SK-N-SH (cell line): ENCODE results near the gene GMPPA. TPM values are rescaled to one million over a fixed set of nuclear protein-coding genes. Genes with fewer than 3 reads are reported as not detected.

ENCODE experiments used
- CTCF ChIA-PET: fragments of 300-600, 350-600 bp; formaldehyde crosslinking; extraction: SDS; loops from one replicate; lab custom pipeline; 2021; lab: Yijun Ruan, JAX
- POLR2A ChIA-PET: fragments of 350-600 bp; sonication (Branson Sonifier 250); formaldehyde crosslinking; extraction: SDS; loops from one replicate; lab custom pipeline; 2020; ENCODE audit warnings: antibody characterized with exemption, inconsistent platforms; lab: Yijun Ruan, JAX
- DNase-seq: peaks from one replicate; pipeline ENCODE4 v3.0.0; 2012
- H2AFZ ChIP-seq: fragments of 200-600 bp; sonication (generic); 2 replicates; pipeline ENCODE4 v1.8.1; 2016; ENCODE audit warnings: antibody characterized with exemption, mild to moderate bottlenecking, low read depth
- H3F3A ChIP-seq: fragments of 200-600 bp; sonication (generic); replicated peaks from 2 replicates; pipeline ENCODE3; 2016; ENCODE audit warnings: antibody characterized with exemption, mild to moderate bottlenecking; ENCODE audit not compliant: insufficient read depth
- H3K27ac ChIP-seq, 2 experiments: fragments of 200-500 bp in 1 of 2; fragments of 200-600 bp in 1 of 2; sonication (Bioruptor generic) in 1 of 2; sonication (generic), shearing (Covaris generic) in 1 of 2; 2 replicates each; pipeline versions ENCODE4 v1.5.1 to v1.6.1; 2014 to 2016; ENCODE audit warnings: low read depth in 2 of 2, inconsistent platforms in 1 of 2, low read length in 1 of 2, mild to moderate bottlenecking in 1 of 2, mixed read lengths in 1 of 2
- H3K27me3 ChIP-seq: fragments of 200-600 bp; sonication (generic), shearing (Covaris generic); 2 replicates; pipeline ENCODE4 v1.6.1; 2016; ENCODE audit warnings: mixed run types; ENCODE audit not compliant: insufficient read depth
- H3K36me3 ChIP-seq, 2 experiments: fragments of 200-500 bp in 1 of 2; fragments of 200-600 bp in 1 of 2; sonication (Bioruptor generic) in 1 of 2; sonication (generic) in 1 of 2; replicated peaks in 1 of 2; 2 replicates each; pipeline versions ENCODE3 to v1.5.1; 2014 to 2016; ENCODE audit warnings: low read length in 1 of 2, mild to moderate bottlenecking in 1 of 2; ENCODE audit not compliant: insufficient read depth in 2 of 2, control insufficient read depth in 1 of 2
- H3K4me1 ChIP-seq, 2 experiments: fragments of 200-500 bp in 1 of 2; fragments of 200-600 bp in 1 of 2; sonication (Bioruptor generic) in 1 of 2; sonication (generic), shearing (Covaris generic) in 1 of 2; 2 replicates each; pipeline versions ENCODE4 v1.5.1 to v1.6.1; 2014 to 2016; ENCODE audit warnings: low read depth in 1 of 2, low read length in 1 of 2, mixed run types in 1 of 2; ENCODE audit not compliant: insufficient read depth in 2 of 2, control insufficient read depth in 1 of 2
- H3K4me2 ChIP-seq: fragments of 200-600 bp; sonication (generic), shearing (Covaris generic); 2 replicates; pipeline ENCODE4 v1.6.1; 2017; ENCODE audit warnings: mixed run types
- H3K4me3 ChIP-seq, 2 experiments: fragments of 200-500 bp in 1 of 2; fragments of 200-600 bp in 1 of 2; sonication (Bioruptor generic) in 1 of 2; sonication (generic), shearing (Covaris generic) in 1 of 2; 2 replicates each; pipeline versions ENCODE4 v1.5.1 to v1.8.1; 2014 to 2016; ENCODE audit warnings: low read depth in 2 of 2, inconsistent platforms in 1 of 2, low read length in 1 of 2, mild to moderate bottlenecking in 1 of 2, mixed read lengths in 1 of 2, moderate library complexity in 1 of 2
- H3K79me2 ChIP-seq: fragments of 200-600 bp; sonication (generic); 2 replicates; pipeline ENCODE4 v1.8.1; 2017; ENCODE audit warnings: mild to moderate bottlenecking; ENCODE audit not compliant: insufficient read depth
- H3K9ac ChIP-seq: fragments of 200-600 bp; sonication (generic); 2 replicates; pipeline ENCODE4 v1.6.1; 2017; ENCODE audit warnings: mixed run types
- H3K9me2 ChIP-seq: fragments of 200-600 bp; sonication (generic); 2 replicates; pipeline ENCODE4 v1.6.1; 2017; ENCODE audit warnings: mixed run types
- H3K9me3 ChIP-seq: fragments of 200-600 bp; sonication (generic); 2 replicates; pipeline ENCODE4 v1.6.1; 2017; ENCODE audit warnings: mixed run types, mild to moderate bottlenecking, moderate library complexity
- H4K20me1 ChIP-seq: fragments of 200-600 bp; sonication (generic); 2 replicates; pipeline ENCODE4 v1.6.1; 2017; ENCODE audit warnings: mild to moderate bottlenecking, mixed run types; ENCODE audit not compliant: insufficient read depth
- ELF1 ChIP-seq: IDR thresholded peaks from 2 replicates; pipeline ENCODE4 v1.4.0; 2012
- EP300 ChIP-seq, 2 experiments: IDR thresholded peaks; 2 replicates each; pipeline versions ENCODE4 v1.4.0 to v1.6.1; 2012; ENCODE audit warnings: borderline replicate concordance in 1 of 2, low read depth in 1 of 2, low read length in 1 of 2
- EZH2phosphoT487 ChIP-seq: fragments of 200-600 bp; sonication (generic); IDR thresholded peaks from 2 replicates; pipeline ENCODE4 v1.6.1; 2017; ENCODE audit warnings: low read depth, mixed run types, mild to moderate bottlenecking, antibody characterized with exemption, moderate library complexity, borderline replicate concordance
- FOXJ3 ChIP-seq: sonication (generic); formaldehyde crosslinking; IDR thresholded peaks from 2 replicates; pipeline ENCODE4 v1.5.1; 2020; ENCODE audit warnings: mild to moderate bottlenecking, missing genetic modification reagents
- GABPA ChIP-seq: IDR thresholded peaks from 2 replicates; pipeline ENCODE4 v1.4.0; 2012; ENCODE audit warnings: low read depth, mild to moderate bottlenecking
- JUND ChIP-seq: IDR thresholded peaks from 2 replicates; pipeline ENCODE4 v1.4.0; 2012
- MEF2A ChIP-seq: IDR thresholded peaks from 2 replicates; pipeline ENCODE4 v1.4.0; 2012; ENCODE audit warnings: low read depth, borderline replicate concordance
- MXI1 ChIP-seq: IDR thresholded peaks from 2 replicates; pipeline ENCODE4 v1.6.1; 2012; ENCODE audit warnings: mild to moderate bottlenecking, low read depth, low read length, improper control_type of control experiment
- NFIC ChIP-seq: IDR thresholded peaks from 2 replicates; pipeline ENCODE4 v1.4.0; 2012; ENCODE audit warnings: borderline replicate concordance
- RCOR1 ChIP-seq: fragments of 150-350 bp; IDR thresholded peaks from 2 replicates; pipeline ENCODE4 v1.6.1; 2017; ENCODE audit warnings: antibody characterized with exemption, low read length
- SMC3 ChIP-seq: IDR thresholded peaks from 2 replicates; pipeline ENCODE4 v1.6.1; 2012; ENCODE audit warnings: low read depth, low read length, improper control_type of control experiment
- TAF1 ChIP-seq: IDR thresholded peaks from 2 replicates; pipeline ENCODE4 v1.6.1; 2012; ENCODE audit warnings: low read depth, mild to moderate bottlenecking, low read length, moderate library complexity, borderline replicate concordance
- TCF12 ChIP-seq: IDR thresholded peaks from 2 replicates; pipeline ENCODE4 v1.4.0; 2012
- TEAD4 ChIP-seq: IDR thresholded peaks from 2 replicates; pipeline ENCODE4 v1.4.0; 2012; ENCODE audit warnings: mild to moderate bottlenecking, borderline replicate concordance; ENCODE audit not compliant: insufficient read depth
- WGBS: methylation state at CpG from one replicate; pipeline ENCODE4 v1.1.6; 2017; ENCODE audit warnings: low lambda C conversion rate; 5-methylcytosine and 5-hydroxymethylcytosine counted together
- polyA plus RNA-seq, 3 experiments: library from polyadenylated mRNA; depleted of rRNA; stranded (reverse); fragments of >200 nt; gene quantifications; 2 replicates each; pipeline ENCODE4 v1.2.3, GENCODE V29; 2012
- TF ChIP-seq, protein P1 (sequence below): fragments of 150-350 bp; IDR thresholded peaks from 2 replicates; pipeline ENCODE4 v1.6.1; 2016; ENCODE audit warnings: mild to moderate bottlenecking, low read depth, low read length
- TF ChIP-seq, protein P2 (sequence below): fragments of 200-600 bp; sonication (generic); IDR thresholded peaks from 2 replicates; pipeline ENCODE4 v1.6.1; 2017; ENCODE audit warnings: antibody characterized with exemption, mild to moderate bottlenecking, moderate library complexity
- TF ChIP-seq, protein P3 (sequence below): IDR thresholded peaks from 2 replicates; pipeline ENCODE4 v1.4.0; 2012; ENCODE audit warnings: low read depth
- TF ChIP-seq, protein P4 (sequence below): fragments of 150-350 bp; IDR thresholded peaks from 2 replicates; pipeline ENCODE4 v1.6.1; 2017; ENCODE audit warnings: antibody characterized with exemption, low read length, low read depth, borderline replicate concordance

Gene GMPPA
- polyA plus RNA-seq, 1 of the 3 experiments (the other 2 are of a cell fraction), result 61.3 TPM

DNA sequence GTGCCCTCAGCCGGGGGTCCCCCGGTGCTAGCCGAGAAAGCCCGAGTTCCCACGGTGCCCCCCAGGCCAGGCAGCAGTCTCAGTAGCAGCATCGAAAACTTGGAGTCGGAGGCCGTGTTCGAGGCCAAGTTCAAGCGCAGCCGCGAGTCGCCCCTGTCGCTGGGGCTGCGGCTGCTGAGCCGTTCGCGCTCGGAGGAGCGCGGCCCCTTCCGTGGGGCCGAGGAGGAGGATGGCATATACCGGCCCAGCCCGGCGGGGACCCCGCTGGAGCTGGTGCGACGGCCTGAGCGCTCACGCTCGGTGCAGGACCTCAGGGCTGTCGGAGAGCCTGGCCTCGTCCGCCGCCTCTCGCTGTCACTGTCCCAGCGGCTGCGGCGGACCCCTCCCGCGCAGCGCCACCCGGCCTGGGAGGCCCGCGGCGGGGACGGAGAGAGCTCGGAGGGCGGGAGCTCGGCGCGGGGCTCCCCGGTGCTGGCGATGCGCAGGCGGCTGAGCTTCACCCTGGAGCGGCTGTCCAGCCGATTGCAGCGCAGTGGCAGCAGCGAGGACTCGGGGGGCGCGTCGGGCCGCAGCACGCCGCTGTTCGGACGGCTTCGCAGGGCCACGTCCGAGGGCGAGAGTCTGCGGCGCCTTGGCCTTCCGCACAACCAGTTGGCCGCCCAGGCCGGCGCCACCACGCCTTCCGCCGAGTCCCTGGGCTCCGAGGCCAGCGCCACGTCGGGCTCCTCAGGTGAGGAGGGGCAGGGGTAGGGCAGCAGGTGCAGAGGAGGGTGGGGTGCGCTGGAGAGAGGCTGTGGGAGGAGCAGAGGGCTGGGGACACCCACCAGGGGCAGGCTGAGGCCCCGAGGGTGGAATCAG lies 14.1 kb upstream of the GMPPA start:
- Histone ChIP-seq H3K4me2 (no peak overlapping the region), H3K27me3 (no peaks in the 10 kb centered on the region), H3K9me2 (no peaks in the 10 kb centered on the region), H2AFZ (no peak overlapping the region), H4K20me1 (no peaks in the 10 kb centered on the region), H3K79me2 (no peaks in the 10 kb centered on the region), H3K4me1 (no peaks in the 10 kb centered on the region), H3K4me3 (no peak overlapping the region), H3K9ac (no peak overlapping the region), H3K9me3 (no peaks in the 10 kb centered on the region), H3K36me3 (peaks cover 0 to 57% of the 10 kb centered on the region in 2 experiments), H3K27ac (no peak overlapping the region), H3F3A (no peaks in the 10 kb centered on the region)
- CTCF ChIA-PET, result interaction anchor here (2.1 to 62.1 kb wide), 3 partner anchors 10 to 30 kb away, joined by 8 to 2824 read pairs (median 2824); partner anchors contain the start of genes ASIC4, CHPF, GMPPA and TMEM198
- TF ChIP-seq TEAD4, result no peak
- no peak for TF ChIP-seq ELF1
- TF ChIP-seq EP300 (IDR thresholded peaks at IDR 0.05; ENCODE audit: borderline replicate concordance in 1 of 2, low read depth in 1 of 2, low read length in 1 of 2), result no peak
- TF ChIP-seq TCF12, result no peak
- TF ChIP-seq, protein P1, sequence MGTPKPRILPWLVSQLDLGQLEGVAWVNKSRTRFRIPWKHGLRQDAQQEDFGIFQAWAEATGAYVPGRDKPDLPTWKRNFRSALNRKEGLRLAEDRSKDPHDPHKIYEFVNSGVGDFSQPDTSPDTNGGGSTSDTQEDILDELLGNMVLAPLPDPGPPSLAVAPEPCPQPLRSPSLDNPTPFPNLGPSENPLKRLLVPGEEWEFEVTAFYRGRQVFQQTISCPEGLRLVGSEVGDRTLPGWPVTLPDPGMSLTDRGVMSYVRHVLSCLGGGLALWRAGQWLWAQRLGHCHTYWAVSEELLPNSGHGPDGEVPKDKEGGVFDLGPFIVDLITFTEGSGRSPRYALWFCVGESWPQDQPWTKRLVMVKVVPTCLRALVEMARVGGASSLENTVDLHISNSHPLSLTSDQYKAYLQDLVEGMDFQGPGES, result no peak
- TF ChIP-seq, protein P2, sequence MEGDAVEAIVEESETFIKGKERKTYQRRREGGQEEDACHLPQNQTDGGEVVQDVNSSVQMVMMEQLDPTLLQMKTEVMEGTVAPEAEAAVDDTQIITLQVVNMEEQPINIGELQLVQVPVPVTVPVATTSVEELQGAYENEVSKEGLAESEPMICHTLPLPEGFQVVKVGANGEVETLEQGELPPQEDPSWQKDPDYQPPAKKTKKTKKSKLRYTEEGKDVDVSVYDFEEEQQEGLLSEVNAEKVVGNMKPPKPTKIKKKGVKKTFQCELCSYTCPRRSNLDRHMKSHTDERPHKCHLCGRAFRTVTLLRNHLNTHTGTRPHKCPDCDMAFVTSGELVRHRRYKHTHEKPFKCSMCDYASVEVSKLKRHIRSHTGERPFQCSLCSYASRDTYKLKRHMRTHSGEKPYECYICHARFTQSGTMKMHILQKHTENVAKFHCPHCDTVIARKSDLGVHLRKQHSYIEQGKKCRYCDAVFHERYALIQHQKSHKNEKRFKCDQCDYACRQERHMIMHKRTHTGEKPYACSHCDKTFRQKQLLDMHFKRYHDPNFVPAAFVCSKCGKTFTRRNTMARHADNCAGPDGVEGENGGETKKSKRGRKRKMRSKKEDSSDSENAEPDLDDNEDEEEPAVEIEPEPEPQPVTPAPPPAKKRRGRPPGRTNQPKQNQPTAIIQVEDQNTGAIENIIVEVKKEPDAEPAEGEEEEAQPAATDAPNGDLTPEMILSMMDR, result no peak
- TF ChIP-seq, protein P3, sequence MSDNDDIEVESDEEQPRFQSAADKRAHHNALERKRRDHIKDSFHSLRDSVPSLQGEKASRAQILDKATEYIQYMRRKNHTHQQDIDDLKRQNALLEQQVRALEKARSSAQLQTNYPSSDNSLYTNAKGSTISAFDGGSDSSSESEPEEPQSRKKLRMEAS, result no peak
- TF ChIP-seq, protein P4, sequence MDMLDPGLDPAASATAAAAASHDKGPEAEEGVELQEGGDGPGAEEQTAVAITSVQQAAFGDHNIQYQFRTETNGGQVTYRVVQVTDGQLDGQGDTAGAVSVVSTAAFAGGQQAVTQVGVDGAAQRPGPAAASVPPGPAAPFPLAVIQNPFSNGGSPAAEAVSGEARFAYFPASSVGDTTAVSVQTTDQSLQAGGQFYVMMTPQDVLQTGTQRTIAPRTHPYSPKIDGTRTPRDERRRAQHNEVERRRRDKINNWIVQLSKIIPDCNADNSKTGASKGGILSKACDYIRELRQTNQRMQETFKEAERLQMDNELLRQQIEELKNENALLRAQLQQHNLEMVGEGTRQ, result no peak
- TF ChIP-seq EZH2phosphoT487, result no peak
- no peak for TF ChIP-seq RCOR1
- no peak for DNase-seq
- 88% methylated on average over 37 of the region's 89 CpGs for WGBS
- POLR2A ChIA-PET, result interaction anchor here (2.0 kb wide), 1 partner anchor 14 kb away, joined by 12 read pairs; the partner anchor contains the start of gene GMPPA

DNA sequence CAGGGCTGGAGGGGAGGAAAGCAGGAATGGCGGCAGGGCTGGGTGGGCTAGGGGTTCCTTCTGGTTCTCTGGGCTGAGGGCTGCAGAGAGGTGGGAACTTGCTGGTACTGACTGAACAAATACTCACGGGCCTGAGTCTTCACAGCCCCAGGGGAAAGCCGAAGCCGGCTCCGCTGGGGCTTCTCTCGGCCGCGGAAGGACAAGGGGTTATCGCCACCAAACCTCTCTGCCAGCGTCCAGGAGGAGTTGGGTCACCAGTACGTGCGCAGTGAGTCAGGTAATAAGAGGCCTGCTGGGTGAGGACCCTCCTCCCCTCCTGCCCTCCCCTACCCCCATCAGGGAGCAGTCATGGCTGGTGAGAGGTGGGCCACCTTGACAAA lies 13.5 kb upstream of the GMPPA start:
- Histone ChIP-seq H3K9ac (no peak overlapping the region), H3K4me1 (no peaks in the 10 kb centered on the region; a peak in 1 of 4 replicates), H3K9me3 (no peaks in the 10 kb centered on the region), H3K4me2 (no peak overlapping the region), H3K4me3 (no peak overlapping the region), H3K27ac (no peak overlapping the region), H3K27me3 (no peaks in the 10 kb centered on the region), H3K9me2 (no peaks in the 10 kb centered on the region), H3K79me2 (no peaks in the 10 kb centered on the region), H3F3A (no peaks in the 10 kb centered on the region), H3K36me3 (peaks cover 0 to 52% of the 10 kb centered on the region in 2 experiments), H4K20me1 (no peaks in the 10 kb centered on the region), H2AFZ (no peak overlapping the region)
- no peak for TF ChIP-seq NFIC
- TF ChIP-seq JUND, result no peak
- TF ChIP-seq SMC3, result no peak
- no peak for TF ChIP-seq MEF2A
- TF ChIP-seq, protein P4, result no peak
- TF ChIP-seq GABPA, result no peak
- no peak for TF ChIP-seq EZH2phosphoT487
- no peak for TF ChIP-seq TAF1
- no peak for TF ChIP-seq RCOR1
- no peak for TF ChIP-seq FOXJ3
- TF ChIP-seq MXI1, result no peak
- TF ChIP-seq EP300 (IDR thresholded peaks at IDR 0.05; ENCODE audit: borderline replicate concordance in 1 of 2, low read depth in 1 of 2, low read length in 1 of 2), result no peak
- TF ChIP-seq, protein P1, result no peak
- WGBS, result 67% methylated on average over 1 of the region's 12 CpGs
- ChIA-PET POLR2A (interaction anchor here (2.0 kb wide), 1 partner anchor 13 kb away, joined by 12 read pairs; the partner anchor contains the start of gene GMPPA), CTCF (interaction anchor here (0.9 to 62.1 kb wide), 5 partner anchors 9 to 190 kb away, joined by 3 to 2824 read pairs (median 8); partner anchors contain the start of genes ASIC4, CHPF, GMPPA and TMEM198)
- no peak for DNase-seq
